AG09309 (cell line): ENCODE results near the gene SLC27A2.

ENCODE experiments used
- DNase-seq: peaks from one replicate; pipeline ENCODE4 v3.0.0-alpha.2; 2010; ENCODE audit warnings: low read depth
- H3K4me3 ChIP-seq: 2 replicates; pipeline ENCODE4 v1.5.1; 2011; ENCODE audit warnings: mild to moderate bottlenecking, low read depth, low read length, moderate library complexity; ENCODE audit not compliant: control insufficient read depth
- TF ChIP-seq, protein P1 (sequence below): IDR thresholded peaks from 2 replicates; pipeline ENCODE4 v1.5.1; 2011; ENCODE audit warnings: mild to moderate bottlenecking, low read depth, low read length, inconsistent platforms; ENCODE audit not compliant: insufficient read depth, control insufficient read depth; ENCODE audit errors: missing control alignments

SLC27A2 gene

GRCh38 chr15:50202003-50202402, 20.0 kb downstream of the SLC27A2 start:
- no peak for DNase-seq
- no peak overlapping the region for H3K4me3 ChIP-seq
- TF ChIP-seq, protein P1, sequence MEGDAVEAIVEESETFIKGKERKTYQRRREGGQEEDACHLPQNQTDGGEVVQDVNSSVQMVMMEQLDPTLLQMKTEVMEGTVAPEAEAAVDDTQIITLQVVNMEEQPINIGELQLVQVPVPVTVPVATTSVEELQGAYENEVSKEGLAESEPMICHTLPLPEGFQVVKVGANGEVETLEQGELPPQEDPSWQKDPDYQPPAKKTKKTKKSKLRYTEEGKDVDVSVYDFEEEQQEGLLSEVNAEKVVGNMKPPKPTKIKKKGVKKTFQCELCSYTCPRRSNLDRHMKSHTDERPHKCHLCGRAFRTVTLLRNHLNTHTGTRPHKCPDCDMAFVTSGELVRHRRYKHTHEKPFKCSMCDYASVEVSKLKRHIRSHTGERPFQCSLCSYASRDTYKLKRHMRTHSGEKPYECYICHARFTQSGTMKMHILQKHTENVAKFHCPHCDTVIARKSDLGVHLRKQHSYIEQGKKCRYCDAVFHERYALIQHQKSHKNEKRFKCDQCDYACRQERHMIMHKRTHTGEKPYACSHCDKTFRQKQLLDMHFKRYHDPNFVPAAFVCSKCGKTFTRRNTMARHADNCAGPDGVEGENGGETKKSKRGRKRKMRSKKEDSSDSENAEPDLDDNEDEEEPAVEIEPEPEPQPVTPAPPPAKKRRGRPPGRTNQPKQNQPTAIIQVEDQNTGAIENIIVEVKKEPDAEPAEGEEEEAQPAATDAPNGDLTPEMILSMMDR: no peak

DNA sequence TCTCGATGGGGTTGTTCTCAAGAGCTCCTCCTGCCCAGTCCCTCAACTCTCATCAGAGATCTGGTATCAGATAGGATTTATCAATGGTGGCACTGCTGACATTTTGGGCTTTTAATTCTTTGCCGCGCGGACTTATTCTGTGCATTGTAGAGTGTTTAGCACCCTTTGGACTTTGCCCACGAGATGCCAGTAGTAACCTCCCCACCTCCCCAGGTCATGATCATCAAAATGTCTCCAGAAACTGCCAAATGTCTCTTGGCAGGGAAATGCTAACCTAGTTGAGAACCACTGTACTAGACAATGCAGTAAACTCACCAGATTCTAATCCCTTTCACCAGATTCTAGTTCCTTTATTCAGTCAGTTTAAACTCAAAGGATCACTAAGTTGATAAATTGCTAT, 24.0 kb downstream of the SLC27A2 start:
- no peak for DNase-seq
- H3K4me3 ChIP-seq: no peak overlapping the region
- TF ChIP-seq, protein P1: no peak

DNA sequence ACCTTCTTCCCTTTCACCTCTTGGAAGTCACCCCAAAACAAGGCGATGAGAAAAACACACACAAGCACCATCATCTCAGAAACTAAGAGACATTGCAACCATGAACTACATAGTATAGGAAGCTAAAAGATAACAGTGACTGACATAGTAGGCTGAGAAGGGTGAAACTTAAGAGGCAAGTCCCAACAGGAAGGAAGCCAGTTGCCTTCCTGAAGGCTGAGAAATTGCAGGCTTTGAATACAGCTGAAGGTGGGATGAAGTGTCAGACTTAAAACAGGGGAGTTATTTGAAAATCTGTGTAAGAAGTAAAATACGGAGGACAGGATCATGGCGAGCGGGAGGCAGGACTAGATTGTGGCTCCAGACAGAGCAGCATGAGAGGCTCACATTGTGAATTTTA, 27.8 kb downstream of the SLC27A2 start:
- TF ChIP-seq, protein P1: no peak
- no peak overlapping the region for H3K4me3 ChIP-seq
- DNase-seq: no peak

GRCh38 chr15:50210462-50211157, 28.6 kb downstream of the SLC27A2 start:
- no peak overlapping the region for H3K4me3 ChIP-seq
- DNase-seq: no peak
- TF ChIP-seq, protein P1: no peak

- DNase-seq: no peak
- TF ChIP-seq, protein P1: no peak
- no peak overlapping the region for H3K4me3 ChIP-seq
Measured at GRCh38 chr15:50218291-50218690, 36.3 kb downstream of the SLC27A2 start.

DNA sequence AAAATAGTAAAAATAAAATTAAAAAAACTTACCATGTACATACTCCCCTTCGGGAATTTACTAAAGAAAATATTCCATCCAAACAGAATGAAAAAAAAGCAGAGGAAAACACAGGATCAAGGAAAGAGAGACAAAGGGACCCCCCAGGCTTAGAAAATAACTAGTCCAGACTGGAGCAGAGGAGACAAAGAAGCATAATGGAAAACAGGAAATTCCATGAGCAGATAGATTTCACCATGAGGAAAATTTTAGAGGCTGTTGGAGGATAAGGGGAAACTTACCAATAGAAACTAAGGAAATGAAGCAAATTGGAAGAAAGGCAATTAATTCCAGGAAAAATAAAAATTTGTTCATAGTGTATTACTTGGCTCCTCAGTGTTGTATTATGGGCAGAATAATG, 36.7 kb downstream of the SLC27A2 start:
- TF ChIP-seq, protein P1: no peak
- no peak for DNase-seq
- H3K4me3 ChIP-seq: no peak overlapping the region
